GM19240 (cell line): ENCODE data around the gene TMPRSS9.
"Not testable (repeated sequence)": the region's sequence is repeated elsewhere in the genome, so short reads cannot be mapped to it uniquely, and the experiment has no call there.

Source experiments
- DNase-seq: peaks from one replicate; pipeline ENCODE4 v3.0.0; 2011; ENCODE audit warnings: low spot score; ENCODE audit not compliant: insufficient read length

The TMPRSS9 gene

GRCh38 chr19:2458776-2459175 is 98.7 kb downstream of the TMPRSS9 start:
- not testable (repeated sequence) for DNase-seq

DNA sequence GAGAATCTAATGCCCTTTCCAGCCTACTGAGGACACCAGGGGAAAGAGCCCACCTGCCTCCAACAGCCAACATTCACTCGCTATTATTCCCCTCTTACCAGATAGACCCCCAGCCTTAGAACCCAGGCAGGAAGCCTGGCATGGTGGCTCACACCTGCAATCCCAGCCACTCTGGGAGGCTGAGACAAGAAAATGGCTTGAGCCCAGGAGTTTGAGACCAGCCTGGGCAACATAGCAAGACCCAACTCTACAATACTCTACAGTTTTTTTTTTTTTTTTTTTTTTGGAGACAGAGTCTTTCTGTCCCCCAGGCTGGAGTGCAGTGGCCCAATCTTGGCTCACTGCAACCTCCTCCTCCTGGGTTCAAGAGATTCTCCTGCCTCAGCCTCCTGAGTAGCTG is 100.2 kb downstream of the TMPRSS9 start:
- no peak for DNase-seq

DNA sequence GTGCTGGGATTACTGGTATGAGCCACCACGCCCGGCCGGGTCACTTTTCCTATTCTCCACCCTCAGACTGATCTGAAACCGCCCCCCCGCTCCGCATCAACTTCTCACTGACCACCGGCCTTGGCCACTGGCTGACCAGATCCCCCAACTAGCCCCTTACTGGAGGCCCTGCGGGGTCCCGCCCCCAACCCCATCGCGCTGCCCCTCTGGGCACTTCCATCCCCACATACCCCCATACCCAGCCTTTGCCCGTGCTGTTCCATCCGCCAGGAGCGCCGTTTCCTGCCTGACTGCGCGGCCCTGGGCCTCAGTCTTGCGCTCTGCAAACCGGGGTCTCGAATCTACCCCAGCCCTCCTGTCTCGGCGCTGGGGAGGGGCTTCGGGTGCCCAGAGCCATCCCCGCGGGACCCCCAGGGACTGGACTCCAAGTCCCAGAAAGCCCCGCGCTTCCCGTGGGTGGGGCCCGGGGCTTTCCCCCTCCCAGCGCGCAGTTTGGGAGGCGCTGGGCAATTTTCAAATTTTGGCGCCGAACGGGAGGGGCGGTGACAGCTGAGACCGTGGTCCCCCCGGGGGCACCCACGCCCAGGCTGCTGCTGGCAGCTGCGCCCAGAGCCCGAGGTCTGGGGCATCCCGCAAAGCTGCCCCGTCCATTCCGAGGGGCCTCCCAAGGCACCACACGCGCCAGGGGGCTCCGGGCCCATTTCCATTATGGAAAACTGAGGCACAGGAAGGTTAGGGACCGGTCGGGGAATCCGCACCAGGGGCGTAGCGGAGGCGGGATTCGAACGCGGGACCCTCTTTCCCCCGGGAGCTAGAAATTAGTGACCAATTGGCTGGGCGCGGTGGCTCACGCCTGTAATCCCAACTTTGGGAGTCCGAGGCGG is 101.9 kb downstream of the TMPRSS9 start:
- DNase-seq: peak; percentile 84

DNA sequence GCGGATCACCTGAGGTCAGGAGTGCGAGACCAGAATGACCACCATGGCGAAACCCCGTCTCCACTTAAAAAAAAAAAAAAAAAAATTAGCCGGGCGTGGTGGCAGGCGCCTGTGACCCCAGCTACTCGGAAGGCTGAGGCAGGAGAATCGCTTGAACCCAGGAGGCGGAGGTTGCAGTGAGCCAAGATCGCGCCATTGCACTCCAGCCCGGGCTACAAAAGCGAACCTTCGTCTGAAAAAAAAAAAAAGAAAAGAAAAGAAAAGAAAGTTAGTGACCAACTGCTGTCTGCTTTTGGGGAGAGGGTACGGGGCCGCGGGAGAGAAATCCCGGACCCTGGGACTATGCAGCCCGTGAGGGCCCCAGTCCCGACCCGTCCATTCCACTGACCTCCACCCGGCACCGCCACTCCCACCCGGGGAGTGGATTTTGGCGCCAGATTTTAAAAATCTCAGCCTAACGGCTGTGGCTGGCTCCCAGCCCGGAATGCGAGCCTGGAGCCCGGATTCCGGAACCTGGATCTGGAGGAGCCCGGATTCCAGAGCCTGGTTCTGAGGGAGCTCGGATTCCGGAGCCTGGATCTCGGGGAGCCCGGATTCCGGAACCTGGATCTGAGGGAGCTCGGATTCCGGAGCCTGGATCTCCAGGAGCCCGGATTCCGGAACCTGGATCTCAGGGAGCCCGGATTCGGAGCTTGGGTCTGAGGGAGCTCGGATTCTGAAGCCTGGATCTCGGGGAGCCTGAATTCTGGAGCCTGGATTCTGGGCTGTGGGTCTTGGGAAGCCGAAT is 102.8 kb downstream of the TMPRSS9 start:
- no peak for DNase-seq

GRCh38 chr19:2463694-2464093 is 103.6 kb downstream of the TMPRSS9 start:
- not testable (repeated sequence) for DNase-seq

DNA sequence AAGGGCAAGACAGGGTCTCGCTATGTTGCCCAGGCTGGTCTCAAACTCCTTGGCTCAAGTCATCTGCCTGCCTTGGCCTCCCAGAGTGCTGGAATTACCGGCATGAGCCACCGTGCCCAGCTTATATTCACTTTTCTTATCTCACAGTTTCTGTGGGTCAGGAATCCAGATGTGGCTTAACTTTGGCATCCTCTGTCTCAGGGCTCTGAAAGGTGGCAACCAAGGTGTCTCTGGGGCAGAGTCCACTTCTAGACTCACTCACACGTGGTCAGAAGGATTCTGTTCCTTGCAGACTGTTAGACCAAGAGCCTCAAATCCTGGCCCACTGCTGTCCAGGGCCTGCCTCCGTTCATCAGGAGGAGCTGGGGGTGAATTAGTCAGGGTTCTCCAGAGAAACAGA is 104.3 kb downstream of the TMPRSS9 start:
- DNase-seq: no peak

GRCh38 chr19:2468596-2468995 is 108.5 kb downstream of the TMPRSS9 start:
- DNase-seq: no peak

DNA sequence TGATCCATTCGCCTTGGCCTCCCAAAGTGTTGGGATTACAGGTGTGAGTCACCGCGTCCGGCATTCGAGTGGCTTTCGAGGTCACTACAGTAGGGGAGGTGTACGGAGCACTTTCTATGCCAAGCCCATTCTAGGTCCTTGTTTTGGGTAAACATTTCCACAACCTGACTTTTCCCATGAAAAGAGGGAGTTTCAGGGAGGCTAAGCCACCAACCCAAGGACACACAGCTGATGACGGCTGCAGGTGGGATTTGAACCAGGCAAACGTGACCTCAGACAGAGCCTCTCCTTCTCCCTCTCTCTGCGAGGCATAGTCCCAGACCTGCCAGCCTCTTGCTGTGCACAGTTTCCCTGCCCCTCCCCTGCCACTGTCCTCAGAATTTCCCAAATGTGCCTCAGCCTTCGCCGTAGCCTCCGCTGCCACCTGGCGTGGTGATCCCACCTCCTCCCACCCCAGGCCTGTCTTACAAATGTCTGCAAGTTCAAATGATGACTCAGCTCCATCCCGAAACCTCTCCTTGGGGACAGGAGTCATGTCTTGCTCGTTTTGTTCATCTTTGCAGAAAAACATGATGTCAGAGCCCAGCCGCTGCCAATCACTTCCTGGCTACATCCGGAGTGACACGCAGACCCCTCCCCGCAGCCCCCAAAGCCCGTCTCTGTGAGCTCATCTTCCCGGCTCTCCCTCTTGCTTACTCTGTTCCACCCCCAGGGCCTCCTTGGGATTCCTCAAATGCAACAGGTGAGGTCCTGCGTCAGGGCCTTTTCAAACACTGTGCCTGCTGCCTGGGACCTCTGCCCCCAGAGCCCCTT is 109.2 kb downstream of the TMPRSS9 start:
- no peak for DNase-seq

- not testable (repeated sequence) for DNase-seq
Observed at GRCh38 chr19:2469915-2470200, 109.8 kb downstream of the TMPRSS9 start.

DNA sequence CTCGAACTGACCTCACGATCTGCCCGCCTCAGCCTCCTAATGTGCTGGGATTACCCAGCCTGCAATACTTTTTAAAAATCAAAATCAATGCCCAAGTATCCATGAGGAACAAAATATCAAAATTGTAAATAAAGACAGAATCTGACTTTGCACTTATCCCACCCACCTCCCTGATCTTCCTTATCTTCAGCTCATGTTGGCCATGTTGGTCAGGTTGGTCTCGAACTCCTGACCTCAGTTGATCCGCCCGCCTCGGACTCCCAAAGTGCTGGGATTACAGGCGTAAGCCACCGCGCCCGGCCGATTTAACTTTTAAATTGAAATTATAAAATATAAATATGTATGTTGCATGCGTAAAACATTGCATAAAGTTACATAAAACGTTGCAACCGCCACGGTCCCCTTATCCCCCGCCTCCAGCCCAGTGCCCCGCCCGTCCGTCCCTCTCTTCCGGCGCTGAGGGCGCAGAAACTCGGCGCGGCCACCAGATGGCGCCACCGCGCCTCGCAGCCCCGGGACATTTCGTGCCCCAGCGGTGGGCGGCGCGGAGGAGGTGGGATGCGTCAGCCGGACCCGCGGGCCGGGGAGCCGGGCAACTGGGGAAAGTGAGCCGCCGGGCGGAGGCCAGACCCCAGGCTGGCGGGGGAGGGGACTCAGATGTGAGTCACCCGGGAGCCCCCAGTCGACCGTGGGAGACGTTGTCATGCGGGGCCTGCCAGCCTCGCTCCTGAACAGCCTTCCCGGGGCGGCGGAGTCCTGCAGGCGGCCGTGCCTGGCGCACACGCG is 114.4 kb downstream of the TMPRSS9 start:
- peak; percentile 78 for DNase-seq

DNA sequence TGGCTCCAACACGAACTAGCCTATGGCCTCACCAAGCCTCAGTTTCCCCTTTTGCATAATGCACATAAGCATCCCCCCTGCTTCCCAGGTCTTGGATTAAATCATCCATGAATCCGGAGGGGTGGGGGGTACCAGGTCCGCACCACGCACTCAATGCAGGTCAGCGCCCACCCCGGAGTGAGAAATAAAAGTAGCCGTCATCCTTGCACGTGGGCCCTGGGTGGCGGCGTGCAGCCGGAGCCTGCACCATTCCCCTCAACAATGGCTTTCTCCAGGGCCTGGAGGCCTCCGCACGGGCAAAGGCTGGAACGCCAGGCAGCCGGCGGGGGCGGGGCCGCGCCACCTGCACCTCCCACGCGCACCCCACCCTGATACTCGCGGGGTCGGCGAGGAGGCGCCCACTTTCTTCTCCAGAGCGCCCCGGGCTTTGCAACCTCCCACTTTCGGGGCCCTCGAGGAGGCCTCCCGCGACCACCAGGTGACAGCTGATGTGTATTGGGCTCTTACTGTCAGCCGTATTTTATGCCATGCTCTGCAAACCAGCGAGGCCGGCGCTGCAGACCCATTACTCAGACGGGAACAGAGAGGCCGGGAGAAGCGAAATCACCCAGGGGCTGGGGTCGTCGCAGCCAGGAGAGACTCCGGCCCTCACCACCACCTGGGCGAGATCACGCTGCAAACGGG is 115.1 kb downstream of the TMPRSS9 start:
- no peak for DNase-seq
